ENCODE results near the gene PSTK. TPM values are rescaled to one million over a fixed set of nuclear protein-coding genes. Genes with fewer than 3 reads are reported as not detected.

PSTK gene
- polyA plus RNA-seq, 1 donor from 2014 or later: 21.0 TPM

DNA sequence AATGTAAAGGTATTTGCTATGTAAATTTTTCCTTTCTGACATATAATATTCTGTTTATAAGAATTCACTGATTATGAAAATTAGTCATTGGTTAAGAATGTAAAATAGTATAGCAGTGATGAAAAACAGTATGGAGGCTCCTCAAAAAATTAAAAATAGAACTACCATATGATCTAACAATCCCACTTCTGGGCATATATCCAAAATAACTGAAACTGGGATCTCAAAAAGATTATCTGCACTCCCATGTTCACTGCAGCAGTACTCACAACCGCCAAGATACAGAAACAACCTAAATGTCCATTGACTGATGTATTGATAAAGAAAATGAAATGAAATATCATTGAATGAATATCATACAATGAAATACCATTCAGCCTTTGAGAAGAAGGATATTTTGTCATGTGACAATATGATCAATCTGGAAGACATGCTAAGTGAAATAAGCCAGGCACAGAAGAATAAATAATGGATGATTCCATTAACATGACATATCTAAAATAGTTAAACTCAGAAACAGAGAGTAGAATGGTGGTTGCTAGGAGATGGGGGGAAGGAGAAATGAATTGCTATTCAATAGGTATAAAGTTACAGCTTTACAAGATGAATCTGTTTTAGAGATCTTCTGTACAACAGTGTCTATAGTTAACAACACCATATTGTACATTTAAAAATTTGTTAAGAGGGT is 40.2 kb upstream of the PSTK start:
- no peaks in the 10 kb centered on the region for H3K36me3 ChIP-seq (ENCODE audit: insufficient read depth, low read length)
- H4K20me1 ChIP-seq (ENCODE audit: insufficient read depth): no peaks in the 10 kb centered on the region
- TF ChIP-seq EZH2 (IDR thresholded peaks at IDR 0.05; ENCODE audit: borderline replicate concordance, insufficient read depth, low read length, poor library complexity, severe bottlenecking) (no peak), MXI1 (conservative IDR thresholded peaks at IDR 0.05; ENCODE audit: poor library complexity, severe bottlenecking) (no peak), POLR2AphosphoS5 (IDR thresholded peaks at IDR 0.05) (peak; percentile 15), EP300 (conservative IDR thresholded peaks at IDR 0.05; ENCODE audit: poor library complexity, severe bottlenecking) (peak; percentile 85)
- no peaks in the 10 kb centered on the region for H3F3A ChIP-seq (ENCODE audit: insufficient read depth, low read length, poor library complexity, severe bottlenecking)
- no peaks in the 10 kb centered on the region for H3K9me3 ChIP-seq (ENCODE audit: low read length)
- no peaks in the 10 kb centered on the region for H3K9me2 ChIP-seq (ENCODE audit: insufficient read depth, low read length)
- no peaks in the 10 kb centered on the region for H3K79me2 ChIP-seq (replicated peaks; ENCODE audit: insufficient read depth, low read length)
- no peak overlapping the region for H2AFZ ChIP-seq (ENCODE audit: low read depth, low read length)
- peak overlapping the region; percentile 29 for H3K4me2 ChIP-seq (ENCODE audit: low read length)
- H3K9ac ChIP-seq (ENCODE audit: low read length): peak overlapping the region; percentile 8
- H3K4me3 ChIP-seq (ENCODE audit: low read length): peak overlapping the region; percentile 45
- H3K27ac ChIP-seq (ENCODE audit: low read length): peak overlapping the region; percentile 78
- H3K27me3 ChIP-seq (ENCODE audit: insufficient read depth, low read depth, low read length): no peaks in the 10 kb centered on the region

DNA sequence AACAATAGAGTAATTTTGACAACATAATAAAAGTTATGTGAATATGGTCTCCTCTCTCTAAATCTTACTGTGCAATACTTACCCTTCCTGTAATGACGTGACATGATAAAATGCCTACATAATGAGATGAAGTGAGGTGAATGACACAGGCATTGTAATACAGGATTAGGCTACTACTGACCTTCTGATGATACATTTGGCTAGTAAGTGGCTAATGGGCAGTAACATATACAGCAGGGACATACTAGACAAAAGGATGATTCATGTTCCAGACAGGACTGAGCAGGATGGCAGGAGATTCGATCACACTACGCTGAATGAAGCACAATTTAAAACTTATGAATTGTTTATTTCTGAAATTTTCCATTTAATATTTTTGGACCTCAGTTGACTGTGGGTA is 30.9 kb upstream of the PSTK start:
- no peak overlapping the region for H3K27ac ChIP-seq (ENCODE audit: low read length)
- TF ChIP-seq, protein P1, sequence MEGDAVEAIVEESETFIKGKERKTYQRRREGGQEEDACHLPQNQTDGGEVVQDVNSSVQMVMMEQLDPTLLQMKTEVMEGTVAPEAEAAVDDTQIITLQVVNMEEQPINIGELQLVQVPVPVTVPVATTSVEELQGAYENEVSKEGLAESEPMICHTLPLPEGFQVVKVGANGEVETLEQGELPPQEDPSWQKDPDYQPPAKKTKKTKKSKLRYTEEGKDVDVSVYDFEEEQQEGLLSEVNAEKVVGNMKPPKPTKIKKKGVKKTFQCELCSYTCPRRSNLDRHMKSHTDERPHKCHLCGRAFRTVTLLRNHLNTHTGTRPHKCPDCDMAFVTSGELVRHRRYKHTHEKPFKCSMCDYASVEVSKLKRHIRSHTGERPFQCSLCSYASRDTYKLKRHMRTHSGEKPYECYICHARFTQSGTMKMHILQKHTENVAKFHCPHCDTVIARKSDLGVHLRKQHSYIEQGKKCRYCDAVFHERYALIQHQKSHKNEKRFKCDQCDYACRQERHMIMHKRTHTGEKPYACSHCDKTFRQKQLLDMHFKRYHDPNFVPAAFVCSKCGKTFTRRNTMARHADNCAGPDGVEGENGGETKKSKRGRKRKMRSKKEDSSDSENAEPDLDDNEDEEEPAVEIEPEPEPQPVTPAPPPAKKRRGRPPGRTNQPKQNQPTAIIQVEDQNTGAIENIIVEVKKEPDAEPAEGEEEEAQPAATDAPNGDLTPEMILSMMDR (IDR thresholded peaks at IDR 0.05; ENCODE audit: poor library complexity, severe bottlenecking): no peak
- no peak for TF ChIP-seq SMC3 (conservative IDR thresholded peaks at IDR 0.05; ENCODE audit: poor library complexity)
- TF ChIP-seq EZH2 (IDR thresholded peaks at IDR 0.05; ENCODE audit: borderline replicate concordance, insufficient read depth, low read length, poor library complexity, severe bottlenecking): no peak
- no peak for TF ChIP-seq EP300 (conservative IDR thresholded peaks at IDR 0.05; ENCODE audit: poor library complexity, severe bottlenecking)
- no peak for TF ChIP-seq POLR2AphosphoS5 (IDR thresholded peaks at IDR 0.05)
- TF ChIP-seq, protein P2, sequence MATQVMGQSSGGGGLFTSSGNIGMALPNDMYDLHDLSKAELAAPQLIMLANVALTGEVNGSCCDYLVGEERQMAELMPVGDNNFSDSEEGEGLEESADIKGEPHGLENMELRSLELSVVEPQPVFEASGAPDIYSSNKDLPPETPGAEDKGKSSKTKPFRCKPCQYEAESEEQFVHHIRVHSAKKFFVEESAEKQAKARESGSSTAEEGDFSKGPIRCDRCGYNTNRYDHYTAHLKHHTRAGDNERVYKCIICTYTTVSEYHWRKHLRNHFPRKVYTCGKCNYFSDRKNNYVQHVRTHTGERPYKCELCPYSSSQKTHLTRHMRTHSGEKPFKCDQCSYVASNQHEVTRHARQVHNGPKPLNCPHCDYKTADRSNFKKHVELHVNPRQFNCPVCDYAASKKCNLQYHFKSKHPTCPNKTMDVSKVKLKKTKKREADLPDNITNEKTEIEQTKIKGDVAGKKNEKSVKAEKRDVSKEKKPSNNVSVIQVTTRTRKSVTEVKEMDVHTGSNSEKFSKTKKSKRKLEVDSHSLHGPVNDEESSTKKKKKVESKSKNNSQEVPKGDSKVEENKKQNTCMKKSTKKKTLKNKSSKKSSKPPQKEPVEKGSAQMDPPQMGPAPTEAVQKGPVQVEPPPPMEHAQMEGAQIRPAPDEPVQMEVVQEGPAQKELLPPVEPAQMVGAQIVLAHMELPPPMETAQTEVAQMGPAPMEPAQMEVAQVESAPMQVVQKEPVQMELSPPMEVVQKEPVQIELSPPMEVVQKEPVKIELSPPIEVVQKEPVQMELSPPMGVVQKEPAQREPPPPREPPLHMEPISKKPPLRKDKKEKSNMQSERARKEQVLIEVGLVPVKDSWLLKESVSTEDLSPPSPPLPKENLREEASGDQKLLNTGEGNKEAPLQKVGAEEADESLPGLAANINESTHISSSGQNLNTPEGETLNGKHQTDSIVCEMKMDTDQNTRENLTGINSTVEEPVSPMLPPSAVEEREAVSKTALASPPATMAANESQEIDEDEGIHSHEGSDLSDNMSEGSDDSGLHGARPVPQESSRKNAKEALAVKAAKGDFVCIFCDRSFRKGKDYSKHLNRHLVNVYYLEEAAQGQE (IDR thresholded peaks at IDR 0.05; ENCODE audit: borderline replicate concordance): no peak
- TF ChIP-seq RAD21 (conservative IDR thresholded peaks at IDR 0.05): no peak
- TF ChIP-seq TAF1 (IDR thresholded peaks at IDR 0.05; ENCODE audit: low read depth): no peak
- no peak for TF ChIP-seq MXI1 (conservative IDR thresholded peaks at IDR 0.05; ENCODE audit: poor library complexity, severe bottlenecking)
- no peaks in the 10 kb centered on the region for H3K36me3 ChIP-seq (ENCODE audit: insufficient read depth, low read length)
- H3K9me2 ChIP-seq (ENCODE audit: insufficient read depth, low read length): no peaks in the 10 kb centered on the region
- no peaks in the 10 kb centered on the region for H4K20me1 ChIP-seq (ENCODE audit: insufficient read depth)
- peaks cover 4% of the 10 kb centered on the region for H3K79me2 ChIP-seq (replicated peaks; ENCODE audit: insufficient read depth, low read length)
- H2AFZ ChIP-seq (ENCODE audit: low read depth, low read length): no peak overlapping the region
- no peaks in the 10 kb centered on the region for H3F3A ChIP-seq (ENCODE audit: insufficient read depth, low read length, poor library complexity, severe bottlenecking)
- no peaks in the 10 kb centered on the region for H3K9me3 ChIP-seq (ENCODE audit: low read length)
- H3K4me3 ChIP-seq (ENCODE audit: low read length): no peak overlapping the region
- H3K4me2 ChIP-seq (ENCODE audit: low read length): no peak overlapping the region
- no peaks in the 10 kb centered on the region for H3K27me3 ChIP-seq (ENCODE audit: insufficient read depth, low read depth, low read length)
- no peak overlapping the region for H3K9ac ChIP-seq (ENCODE audit: low read length)

Data from neural cell (in vitro differentiated cells).